LHCN-M2 (cell line): ENCODE results near the gene RC3H1. TPM values are rescaled to one million over a fixed set of nuclear protein-coding genes. Genes with fewer than 3 reads are reported as not detected.
"Not testable (repeated sequence)": the region's sequence is repeated elsewhere in the genome, so short reads cannot be mapped to it uniquely, and the experiment has no call there.

Experiments
- DNase-seq: peaks from one replicate; pipeline ENCODE4 v3.0.0-alpha.2; 2012; ENCODE audit warnings: low read depth
- total RNA-seq: library from RNA; depleted of rRNA; stranded (reverse); fragments of >200 nt; gene quantifications from 2 replicates; pipeline ENCODE4 v1.2.3, GENCODE V29; 2014

The RC3H1 gene
- total RNA-seq, 1 experiment from 2014 or later, result 13.4 TPM

DNA sequence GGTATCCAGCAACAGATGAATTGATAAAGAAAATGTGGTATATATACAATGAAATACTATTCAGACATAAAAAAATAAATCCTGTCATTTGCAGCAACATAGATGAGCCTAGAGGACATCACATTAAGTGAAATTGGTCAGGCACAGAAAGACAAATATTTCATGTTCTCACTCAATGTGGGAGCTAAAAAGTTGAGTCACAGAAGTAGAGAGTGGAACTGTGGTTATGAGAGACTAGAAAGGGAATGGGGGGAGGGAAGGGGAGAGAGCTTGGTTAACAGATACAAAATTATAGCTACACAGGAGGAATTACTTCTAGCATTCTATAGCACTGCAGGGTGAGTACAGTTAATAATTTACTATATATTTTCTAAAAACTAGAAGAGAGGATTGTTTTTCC is 68.0 kb downstream of the RC3H1 start:
- DNase-seq, result peak; percentile 60

GRCh38 chr1:173948594-173948993 is 73.6 kb downstream of the RC3H1 start:
- DNase-seq, result no peak

GRCh38 chr1:173946380-173946921 is 75.7 kb downstream of the RC3H1 start:
- peak; percentile 11 for DNase-seq

- DNase-seq, result no peak
Measured at GRCh38 chr1:173937062-173937461, 85.1 kb downstream of the RC3H1 start.

DNA sequence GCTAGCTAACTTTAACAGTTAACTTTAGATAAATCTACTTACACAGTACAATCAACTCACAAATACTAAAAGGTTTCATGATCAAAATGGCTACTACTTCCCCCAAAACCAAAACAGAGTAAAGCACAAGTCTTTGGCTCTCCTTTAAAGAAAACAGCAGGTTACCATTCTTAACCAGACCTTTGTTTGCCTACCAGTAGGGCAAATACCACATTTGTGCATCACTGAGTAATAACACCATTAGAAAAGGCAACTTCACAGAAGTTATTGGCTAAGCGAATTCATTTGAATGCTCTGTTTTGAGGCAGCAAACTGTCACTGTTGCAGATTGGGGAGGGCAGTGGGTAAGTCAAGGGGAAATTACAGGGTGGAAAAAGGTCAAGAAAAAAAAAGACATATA is 87.7 kb downstream of the RC3H1 start:
- no peak for DNase-seq

GRCh38 chr1:173930541-173930940 is 91.6 kb downstream of the RC3H1 start:
- DNase-seq, result not testable (repeated sequence)

DNA sequence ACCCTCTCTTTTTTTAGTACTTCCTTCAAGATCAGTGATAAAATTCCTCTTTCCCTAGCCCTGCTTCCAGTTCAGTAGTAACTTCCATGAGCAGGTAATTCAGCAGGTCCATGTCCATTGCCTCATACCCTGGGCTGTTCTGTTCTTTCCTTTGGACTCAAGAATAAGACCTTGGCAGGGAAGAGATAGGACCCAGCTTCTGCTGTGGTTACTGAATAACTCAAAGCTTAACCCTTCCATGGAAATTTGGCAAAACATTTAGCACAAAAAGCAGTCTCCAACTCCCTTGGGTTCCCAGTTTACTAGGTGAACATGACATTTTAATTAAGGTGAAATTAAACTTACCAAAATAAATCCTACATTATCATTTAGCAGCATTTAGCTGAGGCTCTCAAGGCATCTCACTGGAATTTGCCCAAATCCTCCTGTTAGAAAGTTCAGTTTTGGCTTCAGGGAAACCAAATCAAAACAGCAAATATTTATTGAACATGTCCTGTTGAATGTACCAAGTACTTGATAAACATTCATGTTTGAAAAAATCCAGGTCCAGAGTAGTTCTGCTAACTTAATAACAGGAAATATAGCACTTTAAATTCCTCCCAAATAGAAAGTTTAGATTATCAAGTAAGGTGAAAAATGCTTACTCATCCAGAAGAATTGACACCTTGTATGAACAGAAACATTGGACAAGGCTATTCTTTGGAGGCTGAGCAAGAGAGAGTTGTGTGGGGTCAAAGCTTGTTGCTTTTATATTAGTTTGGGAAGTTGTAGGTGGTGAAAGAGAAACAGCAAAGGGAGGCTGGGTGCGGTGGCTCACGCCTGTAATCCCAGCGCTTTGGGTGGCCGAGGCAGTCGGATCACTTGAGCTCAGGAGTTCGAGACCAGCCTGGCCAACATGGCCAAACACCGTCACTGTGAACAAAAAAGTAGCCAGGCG is 96.6 kb downstream of the RC3H1 start:
- no peak for DNase-seq

GRCh38 chr1:173920861-173921260 is 101.3 kb downstream of the RC3H1 start:
- DNase-seq, result no peak

DNA sequence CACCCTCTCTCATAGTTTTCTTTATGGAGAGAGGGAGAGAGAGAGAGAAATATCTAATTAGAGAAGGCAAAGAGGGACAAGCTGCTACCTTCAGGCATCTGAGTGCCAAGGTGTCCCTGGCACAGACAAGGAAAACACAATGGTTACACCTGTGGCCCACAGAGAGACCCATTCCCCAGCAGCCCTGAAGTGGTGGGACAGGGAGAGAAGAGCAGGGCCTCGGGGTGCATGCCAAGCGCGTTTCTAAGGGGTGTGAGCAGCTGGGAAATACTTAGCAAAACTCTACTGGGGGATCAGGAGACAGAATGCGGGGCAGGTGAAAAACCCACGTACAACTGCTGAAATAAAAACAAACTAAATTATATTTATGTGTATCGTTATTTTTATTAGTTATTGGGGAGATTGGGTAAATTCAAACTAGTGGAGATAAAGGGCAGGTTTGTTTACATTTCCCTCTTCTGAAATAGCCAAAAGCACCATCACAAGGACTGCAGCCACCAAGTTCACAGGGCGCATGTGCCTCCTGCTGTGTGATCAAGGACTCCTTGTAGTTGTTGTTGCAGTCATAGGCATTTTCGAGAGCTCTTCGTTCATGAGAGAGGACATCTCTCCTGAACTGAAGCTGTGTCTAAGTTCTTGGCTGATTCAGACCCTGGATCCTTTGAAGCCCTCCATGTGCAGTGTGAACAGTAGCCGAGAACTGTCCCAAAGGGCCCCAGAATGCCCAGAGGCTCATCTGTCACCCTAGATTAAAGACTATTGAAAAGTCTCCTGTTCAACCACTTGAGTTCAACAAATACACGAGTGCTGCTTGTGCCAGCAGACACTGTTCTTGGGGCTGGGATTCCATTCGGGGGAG is 104.3 kb downstream of the RC3H1 start:
- no peak for DNase-seq

DNA sequence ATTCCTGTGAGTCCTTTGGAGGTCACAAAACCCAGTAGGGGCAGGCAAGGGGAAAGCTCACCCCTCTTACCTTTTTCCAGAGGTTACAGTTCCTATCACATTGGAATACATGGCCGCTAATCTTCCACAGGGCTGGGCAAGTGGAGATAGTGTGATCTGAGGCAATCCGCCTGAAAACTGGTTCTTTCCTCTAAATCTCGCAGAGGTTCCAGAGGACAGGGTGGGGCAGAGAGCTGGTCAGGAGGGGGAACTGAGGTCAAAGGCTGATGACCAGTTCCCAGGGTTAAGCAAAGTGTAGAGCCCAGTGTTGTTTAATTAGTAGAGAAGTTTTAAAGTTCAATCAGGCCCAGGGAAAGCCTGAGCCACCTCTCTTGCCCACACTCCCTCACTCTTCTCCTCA is 105.0 kb downstream of the RC3H1 start, which contains the start of gene SERPINC1:
TSS of gene SERPINC1 (minus strand) at position 179 of the 400 bp plus-strand sequence. CDS start at position 111, 68 bp downstream.
- DNase-seq, result no peak

DNA sequence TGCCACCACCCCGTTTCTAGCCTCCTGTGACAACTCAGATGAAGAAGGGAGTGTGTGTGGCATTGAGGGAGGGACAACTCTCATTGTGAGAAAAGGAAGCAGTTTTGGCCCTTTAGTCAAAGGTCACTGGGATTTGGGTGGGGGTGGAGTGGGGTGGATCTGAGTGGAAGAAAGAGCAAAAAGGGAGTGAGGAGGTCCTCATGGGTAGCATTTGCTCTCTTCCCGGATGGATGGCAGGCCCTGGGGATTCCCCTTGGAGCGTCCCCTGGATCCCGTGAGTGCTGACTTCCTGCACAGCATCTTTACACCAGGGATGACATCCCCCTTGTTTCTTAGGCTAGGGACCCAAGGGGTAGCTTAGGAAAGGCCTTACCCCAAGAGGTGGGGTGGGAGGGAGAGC is 105.5 kb downstream of the RC3H1 start:
- DNase-seq, result no peak

- DNase-seq, result no peak
Measured at GRCh38 chr1:173915596-173915995, 106.6 kb downstream of the RC3H1 start.

GRCh38 chr1:173914366-173914871 is 107.7 kb downstream of the RC3H1 start:
- DNase-seq, result peak; percentile 18

DNA sequence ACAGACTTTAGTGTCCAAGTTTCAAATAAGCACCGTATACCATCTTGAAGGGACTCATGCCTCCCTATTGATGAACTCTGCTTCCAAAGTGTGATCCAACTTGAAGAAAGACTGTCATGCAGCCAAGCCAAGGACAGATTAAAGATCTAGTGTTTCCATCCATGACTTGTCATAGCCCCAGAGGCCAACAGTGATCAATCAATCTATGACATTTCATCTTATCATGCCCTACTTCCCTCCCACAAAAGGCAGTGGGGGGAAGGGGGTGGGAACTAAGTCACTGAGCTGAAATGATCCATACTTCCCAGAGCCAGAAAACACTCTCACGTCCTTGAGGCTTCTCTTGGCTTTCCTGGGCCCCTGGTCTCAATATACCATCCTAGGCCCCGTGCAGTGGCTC is 109.0 kb downstream of the RC3H1 start:
- no peak for DNase-seq

- DNase-seq, result no peak
Measured at GRCh38 chr1:173903827-173904531, 118.2 kb downstream of the RC3H1 start.

DNA sequence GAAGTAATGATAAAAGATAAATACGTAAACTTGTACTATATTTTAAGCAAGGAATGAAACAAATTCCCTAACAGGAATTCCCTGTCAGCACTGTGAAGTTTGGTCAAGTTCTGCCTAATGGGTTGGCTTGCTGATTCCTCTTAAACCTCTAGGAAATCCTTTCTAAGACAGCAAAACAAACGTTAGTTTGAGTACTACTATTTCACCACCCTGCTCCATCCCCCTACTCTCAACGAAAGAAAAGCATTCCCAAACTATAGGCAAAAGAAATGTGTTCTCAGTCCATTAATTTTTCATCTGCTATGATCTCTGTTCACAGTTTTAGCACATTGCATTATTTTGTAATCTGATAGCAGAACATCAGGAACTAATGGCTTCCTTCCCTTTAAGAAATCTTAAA is 121.2 kb downstream of the RC3H1 start:
- DNase-seq, result no peak

DNA sequence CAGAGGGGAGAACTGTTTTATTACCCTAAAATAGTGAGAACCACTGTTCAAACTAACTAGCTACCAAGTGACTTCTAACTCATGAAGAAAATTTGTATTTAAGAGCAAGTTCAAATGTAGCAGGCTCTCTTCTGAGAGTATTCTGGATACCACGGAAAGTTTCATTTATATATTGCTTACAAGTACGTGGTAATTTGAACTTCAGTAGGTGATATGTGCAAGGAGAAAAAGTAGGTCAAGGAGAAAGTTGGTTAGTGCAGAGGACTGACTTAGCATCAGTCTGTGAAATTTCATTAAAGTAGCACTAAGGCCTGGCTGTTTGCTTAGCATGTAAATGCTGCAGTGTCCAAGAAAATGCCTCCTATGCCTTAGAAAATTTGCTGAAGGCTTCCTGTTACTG is 121.7 kb downstream of the RC3H1 start:
- no peak for DNase-seq

GRCh38 chr1:173894189-173894588 is 128.0 kb downstream of the RC3H1 start:
- DNase-seq, result no peak

DNA sequence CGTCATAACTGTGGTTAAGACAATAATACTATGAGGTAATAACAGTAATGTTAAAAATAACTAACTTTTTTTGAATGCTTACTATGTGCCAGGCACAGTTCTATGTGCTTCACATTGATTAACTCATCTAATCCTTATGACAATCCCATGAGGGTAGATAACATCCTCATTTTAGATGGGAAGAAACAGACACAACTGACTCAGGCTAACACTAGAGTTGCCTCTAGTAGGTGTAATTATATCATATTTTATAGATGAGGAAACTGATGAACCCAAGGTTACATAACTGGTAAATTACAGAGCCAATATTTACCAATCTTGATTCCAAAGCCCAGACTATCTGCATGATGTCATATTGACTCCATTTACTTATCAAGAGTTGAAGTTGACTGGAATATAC is 128.5 kb downstream of the RC3H1 start:
- no peak for DNase-seq

- no peak for DNase-seq
Measured at GRCh38 chr1:173889885-173890284, 132.3 kb downstream of the RC3H1 start.

DNA sequence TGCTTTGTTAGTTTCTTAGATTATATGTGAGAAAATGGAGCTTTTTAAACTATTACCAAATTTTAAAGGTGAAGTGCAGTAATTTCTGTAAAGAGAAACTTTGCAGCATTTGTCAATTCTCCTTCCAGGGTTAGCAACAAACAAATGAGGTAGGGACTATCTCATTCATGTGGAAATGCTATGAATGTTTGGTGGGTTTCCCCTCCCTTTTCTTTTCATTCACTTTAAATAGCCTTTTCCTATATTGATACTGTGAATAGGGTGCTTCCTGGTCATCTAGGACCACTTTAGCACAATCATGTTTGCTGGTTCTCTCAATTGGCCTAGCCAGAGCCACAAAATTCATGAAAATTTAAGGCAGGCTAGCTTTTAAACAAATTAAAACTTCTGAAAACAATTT is 133.4 kb downstream of the RC3H1 start:
- no peak for DNase-seq
